PFSK-1 (cell line): ENCODE measurements around the gene IGSF23.

Experiments used
- FOXP2 ChIP-seq: optimal IDR thresholded peaks from 2 replicates; pipeline ENCODE3; 2011; ENCODE audit warnings: borderline replicate concordance, control low read depth, inconsistent platforms; ENCODE audit not compliant: insufficient read depth; ENCODE audit errors: extremely low read length, extremely low read depth
- POLR2AphosphoS5 ChIP-seq: IDR thresholded peaks from 2 replicates; pipeline ENCODE4 v1.6.1; 2012; ENCODE audit warnings: low read depth, mild to moderate bottlenecking, control low read depth, low read length, moderate library complexity
- REST ChIP-seq, 2 experiments: IDR thresholded peaks; 2 replicates each; pipeline versions ENCODE4 v1.6.1 to v1.8.0; 2011 to 2012; ENCODE audit warnings: low read depth in 2 of 2, low read length in 2 of 2, control low read depth in 1 of 2, inconsistent platforms in 1 of 2, mild to moderate bottlenecking in 1 of 2, moderate library complexity in 1 of 2; ENCODE audit not compliant: insufficient read depth in 1 of 2
- SIN3A ChIP-seq: IDR thresholded peaks from 2 replicates; pipeline ENCODE4 v1.6.1; 2012; ENCODE audit warnings: mild to moderate bottlenecking, low read length, moderate library complexity, borderline replicate concordance; ENCODE audit not compliant: insufficient read depth
- TAF1 ChIP-seq: IDR thresholded peaks from 2 replicates; pipeline ENCODE4 v1.6.1; 2012; ENCODE audit warnings: low read length, control low read depth, borderline replicate concordance; ENCODE audit not compliant: insufficient read depth

IGSF23 gene

GRCh38 chr19:44671400-44671799, 58.0 kb downstream of the IGSF23 start, which contains the start of gene CEACAM19:
CEACAM19 (plus strand) TSS chr19:44671482; CDS start chr19:44671932, 450 bp downstream.
- TF ChIP-seq FOXP2 (no peak), TAF1 (no peak), REST (IDR thresholded peaks at IDR 0.05; ENCODE audit: insufficient read depth in 1 of 2, low read depth in 2 of 2, low read length in 2 of 2) (no peak)

DNA sequence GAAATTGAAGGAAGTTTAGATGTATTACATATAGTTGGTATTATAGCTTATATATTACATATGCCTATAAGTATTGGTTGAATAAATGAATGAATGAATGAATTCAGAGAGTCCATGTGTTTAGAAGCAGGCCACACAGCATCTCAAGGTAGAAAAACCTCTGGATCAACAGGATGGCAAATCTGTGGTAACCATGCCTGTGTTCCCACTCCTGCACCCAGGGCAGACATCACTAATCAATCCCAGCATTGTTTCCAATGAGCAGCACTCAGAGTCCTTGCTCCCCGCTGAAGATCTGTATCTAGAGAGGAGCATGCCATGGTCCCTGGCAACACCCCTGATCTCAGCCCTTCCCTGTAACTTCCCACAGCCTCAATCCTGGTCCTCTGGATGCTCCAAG, 58.9 kb downstream of the IGSF23 start:
- TF ChIP-seq REST (IDR thresholded peaks at IDR 0.05; ENCODE audit: insufficient read depth in 1 of 2, low read depth in 2 of 2, low read length in 2 of 2) (no peak), FOXP2 (no peak), TAF1 (no peak), POLR2AphosphoS5 (no peak), SIN3A (no peak)

- no peak for TF ChIP-seq POLR2AphosphoS5
- TF ChIP-seq FOXP2 = no peak
- no peak for TF ChIP-seq TAF1
- no peak for TF ChIP-seq REST (IDR thresholded peaks at IDR 0.05; ENCODE audit: insufficient read depth in 1 of 2, low read depth in 2 of 2, low read length in 2 of 2)
- no peak for TF ChIP-seq SIN3A
These were observed 60.1 kb downstream of the IGSF23 start for GRCh38 chr19:44673510-44673909.

GRCh38 chr19:44675521-44675920, 62.2 kb downstream of the IGSF23 start:
- TF ChIP-seq SIN3A = no peak
- TF ChIP-seq REST (IDR thresholded peaks at IDR 0.05; ENCODE audit: insufficient read depth in 1 of 2, low read depth in 2 of 2, low read length in 2 of 2) = no peak
- no peak for TF ChIP-seq FOXP2
- TF ChIP-seq POLR2AphosphoS5 = no peak
- TF ChIP-seq TAF1 = no peak
